SKM-1 treated with dmso at 0.1 percent for 144 hours (cell line): Measurements from ENCODE around the gene KIF5A.
"Not testable (repeated sequence)": the region's sequence is repeated elsewhere in the genome, so short reads cannot be mapped to it uniquely, and the experiment has no call there.

Source experiments
- DNase-seq: peaks from one replicate; lab custom pipeline; 2025; ENCODE audit not compliant: unreplicated experiment; lab: John Stamatoyannopoulos, UW

The KIF5A gene

GRCh38 chr12:57617942-57618341 lies 68.1 kb downstream of the KIF5A start:
- DNase-seq = no peak

GRCh38 chr12:57618431-57618830 lies 68.6 kb downstream of the KIF5A start:
- not testable (repeated sequence) for DNase-seq

GRCh38 chr12:57618966-57619433 lies 69.2 kb downstream of the KIF5A start:
- no peak for DNase-seq

GRCh38 chr12:57619434-57620244 lies 69.8 kb downstream of the KIF5A start:
- DNase-seq = no peak

DNA sequence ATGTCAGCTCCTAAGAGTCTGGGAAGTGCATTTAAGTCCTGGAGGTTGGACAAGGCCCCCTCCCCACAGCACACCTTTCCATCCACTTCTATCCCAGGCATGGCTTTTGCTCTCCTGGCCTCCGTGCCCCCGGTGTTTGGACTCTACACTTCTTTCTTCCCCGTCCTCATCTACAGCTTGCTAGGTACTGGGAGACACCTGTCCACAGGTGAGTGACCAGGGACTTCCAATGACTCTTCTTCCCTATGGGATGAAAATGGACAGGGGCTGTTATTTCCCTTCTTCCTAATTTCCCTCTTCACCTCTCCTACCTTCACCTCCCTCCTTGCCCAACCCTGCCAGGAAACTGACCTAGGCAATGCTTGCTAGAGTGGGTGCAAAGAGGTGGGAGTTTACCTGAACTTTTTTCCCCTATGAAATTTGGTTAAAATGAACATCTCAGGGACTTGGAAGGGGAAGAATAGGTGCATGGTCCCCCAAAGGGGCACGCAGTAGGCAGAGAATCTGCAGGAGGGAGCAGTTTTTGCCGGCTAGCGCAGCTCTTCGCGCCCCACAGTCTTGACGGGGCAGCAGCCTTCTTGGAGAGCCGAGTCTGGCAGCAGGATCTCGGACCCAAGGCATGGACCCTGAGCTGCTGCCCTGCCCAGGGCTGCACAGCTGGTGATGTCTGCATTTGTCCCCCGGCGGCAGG lies 70.5 kb downstream of the KIF5A start:
- DNase-seq = no peak

DNA sequence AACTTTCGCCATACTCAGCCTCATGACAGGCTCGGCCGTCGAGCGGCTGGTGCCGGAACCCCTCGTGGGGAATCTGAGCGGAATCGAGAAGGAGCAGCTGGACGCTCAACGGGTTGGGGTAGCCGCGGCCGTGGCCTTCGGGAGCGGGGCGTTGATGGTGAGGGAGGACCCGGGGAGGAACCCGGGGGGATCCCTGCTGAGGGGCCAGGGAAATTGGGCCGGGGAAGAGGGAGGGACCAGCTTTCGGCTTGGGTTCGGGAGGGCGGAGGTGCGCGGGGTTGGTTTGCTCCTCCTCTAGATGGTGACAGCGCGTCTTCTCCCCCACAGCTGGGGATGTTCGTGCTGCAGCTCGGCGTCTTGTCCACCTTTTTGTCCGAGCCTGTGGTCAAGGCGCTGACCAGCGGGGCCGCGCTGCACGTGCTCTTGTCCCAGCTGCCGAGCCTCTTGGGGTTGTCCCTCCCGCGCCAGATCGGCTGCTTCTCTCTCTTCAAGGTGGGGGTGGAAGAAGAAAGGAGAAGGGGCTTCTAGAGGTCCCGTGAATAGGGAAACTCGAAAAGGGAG lies 71.2 kb downstream of the KIF5A start:
- no peak for DNase-seq

GRCh38 chr12:57621497-57622292 lies 71.9 kb downstream of the KIF5A start:
- DNase-seq = no peak

DNA sequence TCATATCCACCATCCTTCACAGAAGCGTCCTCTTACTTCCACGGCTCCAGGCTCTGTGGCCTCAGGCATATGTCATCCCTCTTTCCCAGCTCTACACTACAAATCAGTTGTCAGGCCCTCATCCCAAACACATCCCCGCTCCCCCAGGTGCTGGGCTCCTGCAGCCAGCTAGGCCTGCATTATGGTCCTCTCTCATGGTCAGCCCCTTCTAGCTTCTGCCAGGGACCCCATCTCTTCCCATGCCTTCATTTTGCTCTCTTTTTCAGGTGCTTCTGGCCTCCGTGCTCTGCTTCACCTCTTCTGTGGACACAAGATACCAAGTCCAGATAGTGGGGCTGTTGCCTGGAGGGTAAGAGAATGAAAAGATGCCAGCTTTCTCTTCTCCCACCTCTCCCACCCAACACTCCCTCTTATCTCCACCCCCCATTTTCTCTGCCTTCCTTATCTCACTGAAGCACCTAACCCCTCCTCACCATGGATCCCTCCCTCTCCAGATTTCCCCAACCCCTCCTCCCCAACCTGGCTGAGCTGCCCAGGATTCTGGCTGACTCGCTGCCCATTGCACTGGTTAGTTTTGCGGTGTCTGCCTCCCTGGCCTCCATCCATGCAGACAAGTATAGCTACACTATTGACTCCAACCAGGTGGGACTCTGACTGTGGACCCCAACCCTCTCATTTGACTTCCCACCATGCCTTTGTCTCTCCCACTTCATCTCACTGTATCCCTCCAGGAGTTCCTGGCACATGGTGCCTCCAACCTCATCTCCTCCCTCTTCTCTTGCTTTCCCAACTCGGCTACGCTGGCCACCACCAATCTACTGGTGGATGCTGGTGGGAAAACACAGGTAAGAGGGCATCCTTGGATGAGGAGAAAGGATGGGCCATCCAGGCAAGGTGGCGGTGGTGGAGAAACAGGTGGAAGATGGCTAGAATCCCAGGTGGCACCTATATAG lies 72.7 kb downstream of the KIF5A start:
- DNase-seq = no peak

DNA sequence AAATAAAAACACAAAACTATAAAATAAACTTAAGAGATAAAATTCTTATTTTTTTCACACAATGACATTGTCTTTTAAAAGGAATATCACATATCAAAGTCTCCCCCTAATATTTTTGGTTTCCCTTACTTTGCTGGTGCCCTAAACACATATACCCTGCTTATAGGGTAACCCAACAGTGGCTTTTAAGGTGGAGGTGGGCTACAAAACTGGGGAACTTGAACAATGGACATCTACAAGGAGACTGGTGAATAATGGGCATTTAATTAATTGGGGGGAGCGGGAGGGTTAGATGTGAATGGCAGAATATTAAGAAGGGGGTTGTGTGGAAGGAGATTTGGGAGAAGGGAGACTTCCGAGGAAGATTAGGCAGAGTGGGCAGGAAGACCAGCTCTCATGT lies 73.5 kb downstream of the KIF5A start:
- DNase-seq = no peak

DNA sequence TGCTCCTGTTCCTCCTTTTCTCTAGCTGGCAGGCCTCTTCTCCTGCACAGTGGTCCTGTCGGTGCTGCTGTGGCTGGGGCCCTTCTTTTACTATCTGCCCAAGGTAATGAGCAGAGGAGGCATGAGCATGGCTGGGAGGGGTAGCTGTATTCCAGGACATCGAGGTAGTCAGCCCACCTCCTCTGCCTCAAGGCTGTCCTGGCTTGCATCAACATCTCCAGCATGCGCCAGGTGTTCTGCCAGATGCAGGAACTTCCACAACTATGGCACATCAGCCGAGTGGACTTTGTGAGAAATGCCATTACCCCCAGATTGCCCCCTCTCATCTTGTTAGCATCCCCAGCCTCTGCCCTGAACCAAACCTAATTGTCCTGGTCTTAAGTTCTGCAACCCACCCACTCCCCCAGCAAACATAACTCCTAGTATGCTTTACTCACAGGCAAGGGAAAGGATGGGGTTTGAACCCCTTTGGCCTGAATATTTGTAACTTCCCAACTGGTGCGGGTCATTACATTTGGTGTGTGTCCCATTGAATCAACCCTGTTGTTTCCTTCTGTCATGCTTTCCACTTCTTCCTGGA lies 74.1 kb downstream of the KIF5A start:
- DNase-seq = no peak

GRCh38 chr12:57624441-57625220 lies 74.8 kb downstream of the KIF5A start:
- no peak for DNase-seq

DNA sequence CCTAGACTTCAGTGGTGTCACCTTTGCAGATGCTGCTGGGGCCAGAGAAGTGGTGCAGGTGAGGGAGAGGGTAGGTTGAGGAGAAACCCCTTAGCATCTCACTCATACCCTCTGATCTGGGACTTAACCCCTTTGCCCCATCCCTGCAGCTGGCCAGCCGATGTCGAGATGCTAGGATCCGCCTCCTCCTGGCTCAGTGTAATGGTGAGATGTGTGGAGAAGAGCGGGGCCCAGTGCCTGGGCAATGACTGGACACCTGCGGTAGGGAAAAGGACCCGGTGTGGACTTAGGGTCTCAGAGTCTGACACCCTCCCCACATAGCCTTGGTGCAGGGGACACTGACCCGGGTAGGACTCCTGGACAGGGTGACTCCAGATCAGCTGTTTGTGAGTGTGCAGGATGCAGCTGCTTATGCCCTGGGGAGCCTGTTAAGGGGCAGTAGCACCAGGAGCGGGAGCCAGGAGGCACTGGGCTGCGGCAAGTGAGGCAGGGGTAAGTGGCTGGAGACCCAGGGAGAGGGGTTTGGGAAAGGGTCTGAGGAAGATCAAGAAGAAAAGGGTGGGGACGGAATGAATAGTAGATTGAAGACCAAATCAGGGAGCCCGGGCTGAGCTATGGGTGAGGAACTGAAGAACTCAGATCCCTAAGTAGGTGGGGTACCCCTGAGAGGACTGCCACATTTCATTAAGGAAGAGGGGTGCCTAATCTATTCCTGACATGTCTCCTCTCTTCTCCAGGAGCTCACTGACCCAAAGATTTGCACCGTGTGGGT lies 75.6 kb downstream of the KIF5A start:
- no peak for DNase-seq

DNA sequence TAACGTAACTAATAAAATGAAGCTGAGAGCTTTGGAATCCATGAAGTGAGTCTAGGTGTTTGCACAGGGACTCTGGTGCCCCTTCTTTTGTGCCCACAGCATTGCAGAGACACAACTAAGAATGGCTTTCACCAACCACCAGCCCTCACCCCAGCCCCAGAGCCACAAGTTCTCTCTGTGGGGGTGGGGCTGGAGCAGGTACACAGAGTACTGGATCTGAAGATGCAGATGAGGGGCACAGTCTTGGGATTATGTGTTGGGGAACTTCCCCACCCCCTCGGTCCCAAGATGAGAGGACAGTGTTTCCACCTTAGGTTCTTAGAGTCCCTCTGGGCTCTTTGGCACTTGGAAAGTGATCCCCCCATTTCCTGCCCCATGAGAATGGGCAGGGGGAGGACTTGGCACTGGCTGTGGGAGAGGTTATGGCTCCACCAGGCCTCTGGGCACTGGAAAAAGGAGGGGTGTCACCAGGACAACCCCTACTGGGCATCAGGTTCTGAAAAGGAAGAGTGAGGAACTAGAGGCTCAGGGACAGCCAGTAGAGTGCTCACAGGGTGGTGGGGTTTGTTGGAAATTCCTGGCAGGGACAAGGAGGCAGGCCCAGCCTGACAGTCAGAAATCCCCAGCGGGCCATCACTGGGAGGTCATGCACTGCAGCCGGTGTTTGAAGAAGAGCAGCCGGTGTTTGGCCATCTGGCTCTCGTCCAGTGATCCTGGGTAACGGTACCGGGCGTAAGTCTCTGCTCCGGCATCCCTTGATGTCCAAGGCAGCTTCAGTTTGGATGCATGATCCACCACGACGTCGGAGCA lies 76.5 kb downstream of the KIF5A start:
- DNase-seq = no peak

GRCh38 chr12:57626921-57627445 lies 77.1 kb downstream of the KIF5A start:
- DNase-seq = no peak

DNA sequence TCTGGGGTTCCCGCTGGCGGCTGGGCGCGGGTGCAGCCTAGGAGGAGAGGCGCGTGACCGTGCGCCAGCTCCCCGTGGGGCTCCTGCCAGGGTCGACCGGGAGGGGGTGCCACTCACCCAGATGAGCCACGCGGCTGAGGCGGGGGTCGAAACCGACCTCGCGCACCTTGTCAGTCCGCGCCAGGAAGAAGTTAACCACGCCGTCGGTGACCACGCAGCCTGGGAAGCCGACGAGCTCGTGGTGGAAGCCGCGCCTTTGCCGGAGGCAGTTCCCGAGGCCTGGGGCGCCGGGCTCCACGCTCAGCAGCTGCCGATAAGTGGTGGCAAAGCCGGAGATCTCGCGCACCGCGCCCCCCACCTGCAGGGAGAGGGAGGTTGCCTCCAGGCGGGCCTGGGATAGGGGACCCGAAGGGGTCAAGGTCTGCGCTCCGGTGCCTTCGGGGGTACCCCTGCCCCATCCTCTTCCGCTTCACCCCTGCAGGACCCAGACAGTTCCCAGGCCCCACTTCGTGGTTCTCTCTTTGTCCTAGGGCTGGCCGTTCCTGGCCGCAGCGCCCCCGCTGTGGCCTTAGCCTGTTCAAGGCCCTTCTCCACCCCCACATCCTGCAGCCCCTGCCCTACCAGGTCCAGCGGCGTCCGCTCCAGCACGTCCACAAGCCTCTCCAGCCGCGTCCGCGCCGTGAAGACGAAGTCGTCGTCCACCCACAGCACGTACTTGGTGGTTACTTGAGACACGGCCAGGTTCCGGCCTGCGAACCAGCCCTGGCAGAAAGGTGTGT lies 77.8 kb downstream of the KIF5A start:
- no peak for DNase-seq
